ENCODE data around the gene COL27A1.
A peak's percentile ranks its signal among the peaks of the same experiment; 100 is the strongest.

Gene COL27A1

DNA sequence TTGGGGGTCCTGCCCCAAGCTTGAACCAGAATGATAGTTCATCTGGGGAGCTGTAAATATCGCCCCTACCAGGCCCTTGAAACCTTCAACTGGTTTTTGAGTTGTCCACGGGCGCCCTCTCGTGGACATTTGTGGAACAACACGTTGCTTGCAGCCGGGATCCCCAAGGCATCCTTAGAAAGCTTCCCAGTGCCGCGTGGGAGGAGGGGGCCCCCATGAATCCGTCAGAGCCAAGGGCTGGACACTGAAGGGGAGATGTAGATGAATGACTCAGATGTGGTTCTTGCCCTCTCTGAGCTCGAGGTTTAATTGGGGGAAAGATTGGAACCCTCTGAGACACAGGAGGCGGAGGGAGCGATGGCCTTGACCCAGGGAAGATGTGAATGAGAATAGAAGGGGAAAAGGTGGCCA, 135.7 kb downstream of the COL27A1 start (continued):
- TF ChIP-seq, protein P1, sequence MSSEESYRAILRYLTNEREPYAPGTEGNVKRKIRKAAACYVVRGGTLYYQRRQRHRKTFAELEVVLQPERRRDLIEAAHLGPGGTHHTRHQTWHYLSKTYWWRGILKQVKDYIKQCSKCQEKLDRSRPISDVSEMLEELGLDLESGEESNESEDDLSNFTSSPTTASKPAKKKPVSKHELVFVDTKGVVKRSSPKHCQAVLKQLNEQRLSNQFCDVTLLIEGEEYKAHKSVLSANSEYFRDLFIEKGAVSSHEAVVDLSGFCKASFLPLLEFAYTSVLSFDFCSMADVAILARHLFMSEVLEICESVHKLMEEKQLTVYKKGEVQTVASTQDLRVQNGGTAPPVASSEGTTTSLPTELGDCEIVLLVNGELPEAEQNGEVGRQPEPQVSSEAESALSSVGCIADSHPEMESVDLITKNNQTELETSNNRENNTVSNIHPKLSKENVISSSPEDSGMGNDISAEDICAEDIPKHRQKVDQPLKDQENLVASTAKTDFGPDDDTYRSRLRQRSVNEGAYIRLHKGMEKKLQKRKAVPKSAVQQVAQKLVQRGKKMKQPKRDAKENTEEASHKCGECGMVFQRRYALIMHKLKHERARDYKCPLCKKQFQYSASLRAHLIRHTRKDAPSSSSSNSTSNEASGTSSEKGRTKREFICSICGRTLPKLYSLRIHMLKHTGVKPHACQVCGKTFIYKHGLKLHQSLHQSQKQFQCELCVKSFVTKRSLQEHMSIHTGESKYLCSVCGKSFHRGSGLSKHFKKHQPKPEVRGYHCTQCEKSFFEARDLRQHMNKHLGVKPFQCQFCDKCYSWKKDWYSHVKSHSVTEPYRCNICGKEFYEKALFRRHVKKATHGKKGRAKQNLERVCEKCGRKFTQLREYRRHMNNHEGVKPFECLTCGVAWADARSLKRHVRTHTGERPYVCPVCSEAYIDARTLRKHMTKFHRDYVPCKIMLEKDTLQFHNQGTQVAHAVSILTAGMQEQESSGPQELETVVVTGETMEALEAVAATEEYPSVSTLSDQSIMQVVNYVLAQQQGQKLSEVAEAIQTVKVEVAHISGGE (tag by site-specific recombination; conservative IDR thresholded peaks at IDR 0.05; ENCODE audit: low read depth): no peak
- TF ChIP-seq ZNF768 (tag by site-specific recombination; IDR thresholded peaks at IDR 0.05) (no peak), HOXA7 (CRISPR knock-in tag; IDR thresholded peaks at IDR 0.05; ENCODE audit: borderline replicate concordance) (no peak), ZBTB17 (tag by site-specific recombination; IDR thresholded peaks at IDR 0.05) (no peak), ZNF510 (tag by site-specific recombination; IDR thresholded peaks at IDR 0.05; ENCODE audit: insufficient replicate concordance) (no peak), ZNF114 (tag by site-specific recombination; IDR thresholded peaks at IDR 0.05) (no peak), ZNF843 (tag by site-specific recombination; IDR thresholded peaks at IDR 0.05) (no peak), CTCF (tag by site-specific recombination; IDR thresholded peaks at IDR 0.05) (peak; percentile 49; the same call in 1 of the 2 replicates), TCF7L2 (IDR thresholded peaks at IDR 0.05; ENCODE audit: borderline replicate concordance, low read depth, low read length) (no peak), PRDM2 (tag by site-specific recombination; IDR thresholded peaks at IDR 0.05; ENCODE audit: borderline replicate concordance) (no peak), IKZF3 (tag by site-specific recombination; IDR thresholded peaks at IDR 0.05) (0 out of 2 replicates have a peak, but pooled peaks have one; percentile 20), MEIS1 (CRISPR knock-in tag; IDR thresholded peaks at IDR 0.05; ENCODE audit: borderline replicate concordance) (no peak), RBAK (tag by site-specific recombination; IDR thresholded peaks at IDR 0.05) (no peak), ZFHX2 (tag by site-specific recombination; conservative IDR thresholded peaks at IDR 0.05) (peak; percentile 42), ZNF146 (tag by site-specific recombination; IDR thresholded peaks at IDR 0.05) (no peak), KLF8 (tag by site-specific recombination; IDR thresholded peaks at IDR 0.05) (no peak), ZNF621 (tag by site-specific recombination; IDR thresholded peaks at IDR 0.05) (no peak), PRDM1 (tag by site-specific recombination; IDR thresholded peaks at IDR 0.05) (no peak), ZNF394 (tag by site-specific recombination; IDR thresholded peaks at IDR 0.05; ENCODE audit: borderline replicate concordance) (no peak), ZNF280D (tag by site-specific recombination; IDR thresholded peaks at IDR 0.05) (no peak)
- TF ChIP-seq, protein P2, sequence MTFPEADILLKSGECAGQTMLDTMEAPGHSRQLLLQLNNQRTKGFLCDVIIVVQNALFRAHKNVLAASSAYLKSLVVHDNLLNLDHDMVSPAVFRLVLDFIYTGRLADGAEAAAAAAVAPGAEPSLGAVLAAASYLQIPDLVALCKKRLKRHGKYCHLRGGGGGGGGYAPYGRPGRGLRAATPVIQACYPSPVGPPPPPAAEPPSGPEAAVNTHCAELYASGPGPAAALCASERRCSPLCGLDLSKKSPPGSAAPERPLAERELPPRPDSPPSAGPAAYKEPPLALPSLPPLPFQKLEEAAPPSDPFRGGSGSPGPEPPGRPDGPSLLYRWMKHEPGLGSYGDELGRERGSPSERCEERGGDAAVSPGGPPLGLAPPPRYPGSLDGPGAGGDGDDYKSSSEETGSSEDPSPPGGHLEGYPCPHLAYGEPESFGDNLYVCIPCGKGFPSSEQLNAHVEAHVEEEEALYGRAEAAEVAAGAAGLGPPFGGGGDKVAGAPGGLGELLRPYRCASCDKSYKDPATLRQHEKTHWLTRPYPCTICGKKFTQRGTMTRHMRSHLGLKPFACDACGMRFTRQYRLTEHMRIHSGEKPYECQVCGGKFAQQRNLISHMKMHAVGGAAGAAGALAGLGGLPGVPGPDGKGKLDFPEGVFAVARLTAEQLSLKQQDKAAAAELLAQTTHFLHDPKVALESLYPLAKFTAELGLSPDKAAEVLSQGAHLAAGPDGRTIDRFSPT (tag by site-specific recombination; IDR thresholded peaks at IDR 0.05): no peak
- TF ChIP-seq, protein P3, sequence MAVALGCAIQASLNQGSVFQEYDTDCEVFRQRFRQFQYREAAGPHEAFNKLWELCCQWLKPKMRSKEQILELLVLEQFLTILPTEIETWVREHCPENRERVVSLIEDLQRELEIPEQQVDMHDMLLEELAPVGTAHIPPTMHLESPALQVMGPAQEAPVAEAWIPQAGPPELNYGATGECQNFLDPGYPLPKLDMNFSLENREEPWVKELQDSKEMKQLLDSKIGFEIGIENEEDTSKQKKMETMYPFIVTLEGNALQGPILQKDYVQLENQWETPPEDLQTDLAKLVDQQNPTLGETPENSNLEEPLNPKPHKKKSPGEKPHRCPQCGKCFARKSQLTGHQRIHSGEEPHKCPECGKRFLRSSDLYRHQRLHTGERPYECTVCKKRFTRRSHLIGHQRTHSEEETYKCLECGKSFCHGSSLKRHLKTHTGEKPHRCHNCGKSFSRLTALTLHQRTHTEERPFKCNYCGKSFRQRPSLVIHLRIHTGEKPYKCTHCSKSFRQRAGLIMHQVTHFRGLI (tag by site-specific recombination; IDR thresholded peaks at IDR 0.05): no peak

Data from HEK293 (cell line).